NCI-H82 treated with DMSO at 0.1 percent for 48 hours (cell line): Measurements from ENCODE around the gene HCAR1.
"Not testable (repeated sequence)": the region's sequence is repeated elsewhere in the genome, so short reads cannot be mapped to it uniquely, and the experiment has no call there.

Experiments used
- DNase-seq: peaks from one replicate; lab custom pipeline; 2025; ENCODE audit not compliant: unreplicated experiment; lab: John Stamatoyannopoulos, UW

The HCAR1 gene

DNA sequence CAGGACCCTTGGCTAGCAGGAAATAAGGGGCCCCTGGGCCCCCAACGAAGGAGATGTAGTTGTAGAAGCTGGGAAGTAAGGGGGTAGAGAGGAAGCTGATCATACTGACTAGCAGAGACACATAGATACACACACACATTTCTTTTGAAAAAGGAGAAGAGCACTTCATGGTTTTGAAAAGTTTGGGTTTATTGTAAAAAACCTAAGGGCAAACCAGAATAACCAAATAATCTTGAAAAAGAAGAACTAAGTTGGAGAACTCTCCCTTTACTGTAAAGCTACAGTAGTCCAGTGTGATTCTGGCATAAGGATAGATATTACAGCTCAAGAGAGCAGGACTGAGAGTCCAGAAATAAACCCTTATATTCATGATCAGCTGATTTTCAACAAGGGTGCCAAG lies 8.3 kb downstream of the HCAR1 start:
- no peak for DNase-seq

DNA sequence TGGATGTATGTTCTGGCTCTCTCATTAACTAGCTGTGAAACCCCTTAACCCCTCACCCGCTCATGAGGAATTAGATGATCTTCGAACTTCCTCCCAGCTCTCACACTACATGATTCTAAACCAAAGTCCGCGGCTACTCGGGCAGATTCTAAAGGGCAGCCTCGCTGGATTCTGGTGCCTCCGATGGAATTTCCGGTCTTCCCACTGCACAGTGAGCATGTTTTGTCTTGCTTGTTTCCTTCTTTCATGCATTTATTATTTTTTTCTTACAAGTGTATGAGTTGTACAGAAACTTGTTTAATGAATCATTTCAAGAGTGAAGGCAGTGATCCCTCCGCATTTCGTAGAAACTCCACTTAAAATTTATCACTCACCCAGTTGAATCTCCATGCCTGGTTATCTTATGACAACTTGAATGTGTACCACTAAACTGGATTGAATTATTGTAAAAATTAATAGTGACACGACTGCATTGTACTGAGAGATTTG lies 9.5 kb downstream of the HCAR1 start:
- no peak for DNase-seq

DNA sequence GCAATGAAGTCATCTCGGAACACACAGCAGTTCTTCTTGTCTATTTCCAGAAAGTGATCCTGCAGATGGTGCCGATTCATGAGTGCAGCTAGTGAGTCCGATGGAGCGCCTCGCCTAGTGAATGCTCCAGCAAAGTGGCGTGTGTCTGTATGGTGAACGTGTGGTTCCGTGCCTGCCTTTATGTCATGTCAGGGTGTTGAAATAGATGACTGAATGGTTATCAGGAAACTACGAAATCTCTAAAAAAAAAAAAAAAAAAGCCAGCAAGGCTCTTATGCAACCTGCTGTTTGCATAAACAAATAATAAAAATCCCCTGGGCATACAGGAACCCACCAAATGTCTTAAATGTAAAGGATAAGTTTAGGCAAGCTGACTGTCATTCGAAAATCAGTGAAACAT lies 14.0 kb downstream of the HCAR1 start, which contains the start of gene HCAR3:
HCAR3 (minus strand) TSS at position 154 of the 400 bp plus-strand sequence; CDS start at position 80, 74 bp downstream.
- DNase-seq: not testable (repeated sequence)

DNA sequence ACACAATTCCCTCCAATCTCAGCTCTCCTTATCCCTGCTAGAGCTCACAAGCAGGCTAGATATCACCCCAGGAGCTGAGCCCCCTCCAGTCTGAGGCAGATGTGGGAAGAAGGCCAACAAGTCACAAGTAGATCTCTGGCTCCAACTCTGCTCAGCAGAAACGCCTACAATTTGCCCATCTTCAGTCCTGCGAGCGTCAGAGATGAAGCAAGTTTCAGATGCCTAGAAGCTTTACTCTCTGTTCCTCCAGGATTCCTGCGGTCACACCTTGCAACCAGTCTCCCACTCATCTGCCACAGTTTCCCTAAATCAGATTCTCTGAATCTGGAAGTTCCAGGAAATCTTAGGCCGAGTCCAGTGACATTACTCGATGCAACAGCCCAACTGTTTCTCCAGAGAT lies 15.4 kb downstream of the HCAR1 start:
- not testable (repeated sequence) for DNase-seq

DNA sequence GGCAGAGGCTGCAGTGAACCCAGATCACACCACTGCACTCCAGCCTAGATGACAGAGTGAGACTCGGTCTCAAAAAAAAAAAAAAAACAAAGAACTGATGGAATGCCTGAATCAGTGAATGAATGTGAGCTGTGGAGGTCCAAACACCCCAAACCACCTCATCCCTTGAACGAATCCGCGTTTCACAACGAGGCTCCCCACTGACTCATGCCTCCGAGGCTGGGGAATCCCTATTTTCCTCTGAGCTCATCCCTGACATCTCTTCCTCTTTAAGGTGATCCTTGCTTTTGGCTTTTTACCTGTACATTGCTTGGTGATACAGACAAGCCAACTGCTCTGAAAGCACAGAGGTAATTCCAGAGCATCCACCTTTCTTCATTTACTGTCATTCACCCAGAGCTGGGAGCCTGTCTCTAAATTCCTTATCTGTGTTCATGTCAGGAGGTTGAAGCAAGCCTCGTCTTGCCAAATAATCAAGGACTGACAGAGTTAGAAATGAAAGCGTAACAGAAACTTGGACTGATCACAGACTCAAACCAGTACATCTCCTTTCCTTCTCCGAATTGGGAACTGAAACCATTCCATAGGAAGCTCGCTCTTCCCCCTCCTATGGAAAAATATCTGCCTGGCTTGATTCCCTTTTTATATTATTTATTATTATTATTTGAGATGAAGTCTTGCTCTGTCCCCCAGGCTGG lies 17.0 kb downstream of the HCAR1 start:
- DNase-seq: not testable (repeated sequence)

DNA sequence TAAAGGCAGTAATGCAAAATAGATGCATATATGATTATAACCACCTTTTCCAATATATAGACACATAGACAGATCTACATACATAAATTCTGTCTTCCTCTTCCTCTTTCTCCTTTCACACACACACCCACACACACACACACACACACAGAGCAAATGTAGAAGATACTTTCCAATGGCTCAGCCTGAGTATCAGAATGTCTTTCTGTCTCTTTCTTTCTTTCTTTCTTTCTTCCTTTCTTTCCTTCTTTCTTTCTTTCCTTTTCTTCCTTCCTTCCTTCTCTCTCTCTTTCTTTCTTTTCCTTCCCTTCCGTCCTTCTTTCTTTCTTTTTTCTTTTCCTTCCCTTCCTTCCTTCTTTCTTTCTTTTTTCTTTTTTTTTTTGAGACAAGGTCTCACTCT lies 19.4 kb downstream of the HCAR1 start:
- not testable (repeated sequence) for DNase-seq

DNA sequence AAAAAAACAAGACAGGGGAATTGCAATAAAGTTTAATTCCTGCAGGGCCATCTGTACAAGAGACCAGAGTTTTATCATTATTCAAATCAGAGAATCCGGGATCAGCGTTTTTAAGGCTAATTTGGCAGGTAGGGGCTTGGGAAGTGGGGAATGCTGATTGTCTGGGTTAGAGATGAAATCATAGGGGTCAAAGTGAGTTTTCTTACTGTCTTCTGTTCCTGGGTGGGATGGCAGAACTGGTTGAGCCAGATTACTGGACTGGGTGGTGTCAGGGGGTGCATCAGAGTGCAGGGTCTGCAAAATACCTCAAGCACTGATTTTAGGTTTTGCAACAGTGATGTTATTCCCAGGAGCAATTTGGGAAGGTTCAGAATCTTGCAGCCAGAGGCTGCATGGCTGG lies 20.3 kb downstream of the HCAR1 start:
- not testable (repeated sequence) for DNase-seq

DNA sequence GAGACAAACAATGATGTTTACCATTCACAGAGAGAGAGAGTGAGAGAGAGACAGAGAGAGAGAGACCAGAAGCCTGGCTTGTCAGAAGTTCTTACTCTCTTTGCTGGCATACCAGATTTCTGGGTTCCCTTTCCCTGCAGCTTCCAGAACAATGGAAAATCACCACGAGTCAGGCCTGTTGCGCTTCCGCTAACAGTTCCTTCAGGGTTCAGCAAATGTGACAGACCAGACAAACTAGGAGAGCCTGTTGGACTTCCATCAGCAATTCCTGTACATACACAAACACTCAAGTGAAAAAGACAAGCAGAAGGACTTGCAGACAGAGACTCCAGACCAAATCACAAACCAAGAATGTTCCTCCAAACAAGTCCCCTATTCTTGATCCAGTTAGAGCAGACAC lies 21.4 kb downstream of the HCAR1 start:
- DNase-seq: not testable (repeated sequence)

DNA sequence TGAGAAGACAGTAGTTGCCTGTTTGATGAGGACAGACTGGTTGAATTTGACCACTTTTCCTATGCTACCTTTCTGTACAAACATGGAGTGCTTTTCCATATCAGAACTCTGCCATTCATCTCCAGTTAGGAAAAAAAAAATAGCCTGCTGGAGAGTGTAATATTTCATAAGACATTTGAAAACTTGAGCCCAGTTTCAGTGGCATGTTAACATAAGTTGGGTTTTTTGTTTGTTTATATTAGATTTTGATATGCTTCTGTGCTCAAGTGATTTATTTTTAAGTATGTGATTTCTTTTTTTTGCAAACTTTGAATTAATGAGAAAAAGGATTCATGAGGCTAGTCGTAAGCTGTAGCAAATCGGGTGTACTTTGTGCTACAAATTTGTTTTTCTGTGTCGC lies 26.8 kb downstream of the HCAR1 start:
- DNase-seq: not testable (repeated sequence)

DNA sequence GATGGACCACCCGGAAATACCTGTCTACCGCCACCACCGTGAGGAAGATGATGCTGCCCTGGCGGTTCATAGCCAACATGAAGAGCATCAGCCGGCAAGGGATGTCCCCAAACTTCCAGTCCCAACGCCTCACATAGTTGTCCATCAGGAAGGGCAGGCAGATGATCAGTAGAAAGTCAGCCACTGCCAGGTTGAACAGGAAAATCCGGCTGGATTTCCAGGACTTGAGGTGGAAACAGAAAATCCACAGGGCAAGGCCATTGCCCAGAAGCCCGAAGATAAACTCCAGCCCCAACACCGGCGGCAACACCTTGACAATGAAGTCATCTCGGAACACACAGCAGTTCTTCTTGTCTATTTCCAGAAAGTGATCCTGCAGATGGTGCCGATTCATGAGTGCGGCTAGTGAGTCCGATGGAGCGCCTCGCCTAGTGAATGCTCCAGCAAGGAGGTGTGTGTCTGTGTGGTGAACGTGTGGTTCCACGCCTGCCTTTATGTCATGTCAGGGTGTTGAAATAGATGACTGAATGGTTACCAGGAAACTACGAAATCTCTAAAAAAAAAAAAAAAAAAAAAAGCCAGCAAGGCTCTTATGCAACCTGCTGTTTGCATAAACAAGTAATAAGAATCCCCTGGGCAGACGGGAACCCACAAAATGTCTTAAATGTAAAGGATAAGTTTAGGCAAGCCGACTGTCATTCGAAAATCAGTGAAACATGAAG lies 27.6 kb downstream of the HCAR1 start, which contains the start of gene HCAR2:
HCAR2 (minus strand) TSS at position 468 of the 722 bp plus-strand sequence; CDS start at position 394, 74 bp downstream.
- DNase-seq: not testable (repeated sequence)

DNA sequence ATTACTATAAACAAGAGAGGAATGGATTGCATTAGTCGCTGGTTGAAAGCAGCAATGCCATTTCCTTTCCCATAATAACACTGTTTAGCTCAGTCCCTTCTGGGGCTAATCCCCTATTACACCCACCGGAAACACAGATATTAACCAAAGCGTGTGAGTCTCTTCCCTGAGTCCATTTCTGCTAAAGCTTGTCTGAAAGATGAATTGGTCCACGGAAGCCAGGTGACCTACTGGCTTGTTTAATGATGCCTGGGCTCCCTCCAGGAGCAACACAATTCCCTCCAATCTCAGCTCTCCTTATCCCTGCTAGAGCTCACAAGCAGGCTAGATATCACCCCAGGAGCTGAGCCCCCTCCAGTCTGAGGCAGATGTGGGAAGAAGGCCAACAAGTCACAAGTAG lies 29.2 kb downstream of the HCAR1 start:
- not testable (repeated sequence) for DNase-seq

DNA sequence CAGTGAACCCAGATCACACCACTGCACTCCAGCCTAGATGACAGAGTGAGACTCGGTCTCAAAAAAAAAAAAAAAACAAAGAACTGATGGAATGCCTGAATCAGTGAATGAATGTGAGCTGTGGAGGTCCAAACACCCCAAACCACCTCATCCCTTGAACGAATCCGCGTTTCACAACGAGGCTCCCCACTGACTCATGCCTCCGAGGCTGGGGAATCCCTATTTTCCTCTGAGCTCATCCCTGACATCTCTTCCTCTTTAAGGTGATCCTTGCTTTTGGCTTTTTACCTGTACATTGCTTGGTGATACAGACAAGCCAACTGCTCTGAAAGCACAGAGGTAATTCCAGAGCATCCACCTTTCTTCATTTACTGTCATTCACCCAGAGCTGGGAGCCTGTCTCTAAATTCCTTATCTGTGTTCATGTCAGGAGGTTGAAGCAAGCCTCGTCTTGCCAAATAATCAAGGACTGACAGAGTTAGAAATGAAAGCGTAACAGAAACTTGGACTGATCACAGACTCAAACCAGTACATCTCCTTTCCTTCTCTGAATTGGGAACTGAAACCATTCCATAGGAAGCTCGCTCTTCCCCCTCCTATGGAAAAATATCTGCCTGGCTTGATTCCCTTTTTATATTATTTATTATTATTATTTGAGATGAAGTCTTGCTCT lies 30.5 kb downstream of the HCAR1 start:
- DNase-seq: not testable (repeated sequence)

DNA sequence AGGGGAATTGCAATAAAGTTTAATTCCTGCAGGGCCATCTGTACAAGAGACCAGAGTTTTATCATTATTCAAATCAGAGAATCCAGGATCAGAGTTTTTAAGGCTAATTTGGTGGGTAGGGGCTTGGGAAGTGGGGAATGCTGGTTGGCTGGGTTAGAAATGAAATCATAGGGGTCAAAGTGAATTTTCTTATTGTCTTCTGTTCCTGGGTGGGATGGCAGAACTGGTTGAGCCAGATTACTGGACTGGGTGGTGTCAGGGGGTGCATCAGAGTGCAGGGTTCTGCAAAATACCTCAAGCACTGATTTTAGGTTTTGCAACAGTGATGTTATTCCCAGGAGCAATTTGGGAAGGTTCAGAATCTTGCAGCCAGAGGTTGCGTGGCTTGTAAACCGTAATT lies 33.7 kb downstream of the HCAR1 start:
- DNase-seq: not testable (repeated sequence)

DNA sequence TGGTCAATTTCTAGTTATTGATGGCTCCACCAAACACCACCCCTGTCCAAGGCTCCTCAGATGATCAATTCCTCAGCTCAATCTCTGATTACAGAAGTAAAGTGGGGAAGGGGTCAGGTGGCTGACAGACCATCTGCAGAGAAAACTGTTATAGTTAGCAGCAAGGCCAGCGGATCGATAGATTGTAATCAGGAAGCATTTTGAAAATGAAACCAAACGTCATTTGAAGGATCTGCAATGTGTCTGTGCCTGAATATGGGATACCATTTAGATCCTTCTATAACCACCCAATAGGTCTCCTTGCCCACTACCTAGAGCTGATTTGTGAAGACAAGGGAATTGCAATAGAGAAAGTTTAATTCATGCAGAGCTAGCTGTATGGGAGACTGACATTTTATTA lies 39.1 kb downstream of the HCAR1 start:
- no peak for DNase-seq

DNA sequence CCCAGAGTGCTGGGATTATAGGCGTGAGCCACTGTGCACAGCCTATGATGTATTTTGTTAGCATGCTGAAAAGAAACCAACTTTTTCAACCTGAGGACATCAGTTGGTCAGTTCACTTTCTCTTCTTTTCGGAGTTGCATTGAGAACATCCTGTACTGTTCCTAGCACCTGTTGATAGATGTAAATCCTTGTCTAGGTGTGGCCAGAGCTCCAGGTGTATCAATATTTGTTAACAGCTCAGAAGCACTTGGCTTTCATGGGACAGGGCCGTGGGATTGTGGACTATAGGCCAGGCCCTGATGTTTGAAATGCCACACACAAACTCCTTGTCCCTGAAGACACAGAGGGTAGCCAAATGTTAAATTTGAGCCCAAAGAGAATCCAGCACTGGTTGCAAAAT lies 42.4 kb downstream of the HCAR1 start:
- DNase-seq: no peak

DNA sequence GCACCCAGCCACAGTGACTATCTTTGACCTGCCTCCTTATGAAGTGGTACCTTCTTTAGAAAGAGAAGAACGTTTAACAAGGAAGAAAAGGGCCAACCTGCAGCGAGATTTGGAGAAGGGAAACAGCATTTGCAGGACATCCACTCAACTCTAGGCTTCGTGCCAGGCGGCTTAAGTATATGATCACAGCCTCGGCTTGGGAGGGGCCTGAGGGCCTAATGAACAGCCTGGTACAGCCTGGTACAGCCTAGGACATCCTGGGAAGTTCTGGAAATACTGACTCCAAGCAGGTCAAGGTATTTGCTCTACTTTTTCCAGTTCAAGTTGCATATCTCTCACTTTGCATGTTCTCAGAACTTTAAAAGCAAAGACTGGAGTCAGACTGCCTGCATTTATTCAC lies 43.6 kb downstream of the HCAR1 start:
- no peak for DNase-seq

DNA sequence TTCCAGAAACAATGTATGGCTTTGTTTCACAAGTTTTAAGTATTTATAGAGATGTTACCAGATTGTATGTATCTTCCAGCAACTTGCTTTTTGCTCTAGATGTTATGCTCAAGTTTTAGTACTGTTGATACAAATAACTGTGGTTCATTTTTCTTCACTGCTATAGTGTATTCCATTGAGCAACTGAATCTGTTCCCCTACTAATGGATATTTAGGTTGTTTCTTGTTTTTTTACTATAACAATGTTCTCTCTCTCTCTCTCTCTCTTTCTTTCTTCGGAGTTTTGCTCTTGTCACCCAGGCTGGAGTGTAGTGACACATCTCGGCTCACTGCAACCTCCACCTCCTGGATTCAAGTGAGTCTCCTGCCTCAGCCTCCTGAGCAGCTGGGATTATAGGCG lies 44.1 kb downstream of the HCAR1 start:
- DNase-seq: no peak

DNA sequence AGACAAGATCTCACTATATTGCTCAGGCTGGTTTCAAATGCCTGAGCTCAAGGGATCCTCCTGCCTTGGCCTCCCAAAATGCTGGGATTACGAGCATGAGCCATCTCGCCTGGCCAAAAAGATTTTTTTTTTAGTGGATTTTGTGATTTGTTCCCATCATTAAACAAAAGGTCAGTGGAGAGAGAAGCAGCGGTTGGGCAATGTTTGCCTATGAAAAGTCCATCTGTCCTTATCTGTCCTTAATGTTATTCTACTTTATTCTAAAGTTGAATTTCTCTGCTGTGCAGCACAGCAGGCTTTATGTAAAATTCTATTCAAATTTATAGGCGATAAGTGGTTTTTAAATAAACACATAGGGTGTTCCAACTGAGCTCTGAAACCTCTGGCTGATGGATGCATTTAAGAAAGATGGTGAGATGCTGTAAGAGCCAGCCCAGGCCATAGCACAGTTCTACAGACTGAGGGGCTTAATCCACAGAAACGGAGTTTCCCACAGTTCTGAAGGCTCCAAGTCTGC lies 46.3 kb downstream of the HCAR1 start:
- no peak for DNase-seq

DNA sequence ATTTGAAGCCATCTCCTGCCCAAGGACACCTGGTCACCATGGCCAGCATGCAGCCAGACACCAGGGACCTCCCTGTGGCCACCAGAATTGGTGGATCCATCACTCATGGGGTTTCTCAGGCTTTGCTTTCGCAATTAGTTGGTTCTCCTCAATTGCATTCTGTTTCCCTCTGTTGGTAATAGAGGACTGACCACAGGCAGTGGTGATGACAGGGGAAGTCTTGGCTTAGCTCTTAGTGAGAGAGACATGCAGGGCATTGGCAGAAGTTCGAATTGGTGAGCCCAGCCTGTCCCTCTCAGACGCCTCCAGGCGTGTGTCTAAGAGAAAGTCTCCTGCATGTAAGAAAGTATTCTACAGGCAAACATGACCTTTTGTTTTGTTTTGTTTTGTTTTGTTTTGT lies 48.8 kb downstream of the HCAR1 start:
- DNase-seq: no peak

DNA sequence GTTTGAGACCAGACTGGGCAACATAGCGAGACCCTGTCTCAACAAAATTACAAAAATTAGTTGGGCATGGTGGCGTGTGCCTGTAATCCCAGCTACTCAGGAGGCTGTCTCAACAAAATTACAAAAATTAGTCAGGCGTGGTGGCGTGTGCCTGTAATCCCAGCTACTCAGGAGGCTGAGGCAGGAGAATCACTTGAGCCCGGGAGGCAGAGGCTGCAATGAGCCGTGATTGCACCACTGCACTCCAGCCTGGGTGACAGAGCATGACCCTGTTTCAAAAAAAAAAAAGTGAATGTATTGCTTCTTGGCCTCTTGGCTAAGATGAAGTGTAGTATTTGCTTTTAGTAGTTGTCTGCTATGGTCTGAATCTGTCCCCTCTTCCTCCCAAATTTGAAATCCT lies 49.7 kb downstream of the HCAR1 start:
- not testable (repeated sequence) for DNase-seq

DNA sequence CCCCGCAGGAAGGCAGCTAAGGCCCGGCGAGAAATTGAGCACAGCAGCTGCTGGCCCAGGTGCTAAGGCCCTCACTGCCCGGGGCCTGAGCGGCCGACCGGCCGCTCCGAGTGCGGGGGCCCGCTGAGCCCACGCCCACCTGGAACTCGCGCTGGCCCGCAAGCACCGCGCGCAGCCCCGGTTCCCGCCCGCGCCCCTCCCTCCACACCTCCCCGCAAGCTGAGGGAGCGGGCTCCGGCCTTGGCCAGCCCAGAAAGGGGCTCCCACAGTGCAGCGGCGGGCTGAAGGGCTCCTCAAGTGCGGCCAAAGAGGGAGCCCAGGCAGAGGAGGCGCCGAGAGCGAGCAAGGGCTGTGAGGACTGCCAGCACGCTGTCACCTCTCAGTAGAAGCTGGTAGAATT lies 53.9 kb downstream of the HCAR1 start:
- DNase-seq: not testable (repeated sequence)
